IPS-18a (cell line): Measurements from ENCODE around the gene TENT4A.

Source experiments
- H3K27ac ChIP-seq: one replicate; pipeline ENCODE4 v1.5.1; 2013; ENCODE audit warnings: low read length
- H3K27me3 ChIP-seq: one replicate; pipeline ENCODE4 v1.6.1; 2013; ENCODE audit warnings: mild to moderate bottlenecking, low read length; ENCODE audit not compliant: control insufficient read depth, insufficient read depth
- H3K36me3 ChIP-seq: one replicate; pipeline ENCODE4 v1.6.1; 2013; ENCODE audit warnings: low read depth, low read length; ENCODE audit not compliant: control insufficient read depth
- H3K4me1 ChIP-seq: one replicate; pipeline ENCODE4 v1.6.1; 2013; ENCODE audit warnings: low read depth, low read length; ENCODE audit not compliant: control insufficient read depth
- H3K4me3 ChIP-seq: one replicate; pipeline ENCODE4 v1.5.1; 2013; ENCODE audit warnings: low read length
- H3K9ac ChIP-seq: one replicate; pipeline ENCODE4 v1.6.1; 2013; ENCODE audit warnings: mild to moderate bottlenecking, low read length, moderate library complexity
- H3K9me3 ChIP-seq: one replicate; pipeline ENCODE4 v1.6.1; 2013; ENCODE audit warnings: low read depth, low read length; ENCODE audit not compliant: control insufficient read depth

Gene TENT4A

DNA sequence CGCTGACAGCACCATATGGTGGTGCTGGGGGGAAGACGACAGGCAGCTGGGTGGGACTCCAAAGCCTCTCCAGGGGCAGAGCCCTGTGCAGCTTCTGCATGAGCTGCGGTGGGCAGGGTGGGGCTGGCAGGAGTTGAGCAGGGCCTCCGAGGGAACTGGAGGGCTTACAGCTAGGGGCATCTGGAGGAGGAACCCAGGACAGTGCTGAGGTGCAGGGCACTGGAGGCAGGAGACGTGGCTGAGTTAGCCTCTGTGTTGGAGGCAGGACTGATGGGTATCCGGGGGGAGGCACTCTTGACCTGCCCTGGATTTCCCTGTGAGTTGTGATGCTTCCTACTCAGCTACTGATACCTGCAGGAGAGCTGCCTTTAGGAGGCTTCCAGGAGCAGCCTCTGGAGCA, 45.0 kb downstream of the TENT4A start:
- no peaks in the 10 kb centered on the region for H3K9me3 ChIP-seq
- H3K9ac ChIP-seq: no peak overlapping the region
- peaks cover 28% of the 10 kb centered on the region for H3K36me3 ChIP-seq

DNA sequence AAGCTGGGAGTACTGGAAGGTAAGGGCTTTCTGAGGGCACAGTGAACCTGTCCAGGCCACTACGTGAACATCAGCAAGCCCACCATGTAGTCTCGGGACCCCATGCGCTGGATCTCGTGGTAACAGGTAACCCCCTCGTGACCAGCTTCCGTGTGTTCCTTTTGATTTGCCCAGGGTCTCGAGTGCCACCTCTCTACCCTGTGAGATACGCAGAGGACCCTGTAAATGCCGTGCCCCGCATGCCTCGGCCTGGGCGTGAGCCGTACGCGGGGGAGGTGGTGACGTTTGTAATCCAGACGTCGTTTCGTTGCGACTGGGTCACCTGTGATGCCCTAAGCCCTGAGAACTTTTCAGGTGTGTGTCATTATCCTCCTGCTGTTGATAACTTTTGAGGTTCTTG, 45.5 kb downstream of the TENT4A start:
- Histone ChIP-seq H3K36me3 (peaks cover 25% of the 10 kb centered on the region), H3K9ac (no peak overlapping the region), H3K9me3 (no peaks in the 10 kb centered on the region), H3K4me1 (no peaks in the 10 kb centered on the region), H3K4me3 (no peak overlapping the region), H3K27me3 (no peaks in the 10 kb centered on the region), H3K27ac (no peak overlapping the region)

More for the DNA sequence above, 45.0 kb downstream of the TENT4A start:
- Histone ChIP-seq H3K27ac (no peak overlapping the region), H3K4me3 (no peak overlapping the region), H3K27me3 (no peaks in the 10 kb centered on the region), H3K4me1 (no peaks in the 10 kb centered on the region)

- Histone ChIP-seq H3K9me3 (no peaks in the 10 kb centered on the region), H3K4me1 (no peaks in the 10 kb centered on the region), H3K27me3 (no peaks in the 10 kb centered on the region), H3K27ac (no peak overlapping the region), H3K4me3 (no peak overlapping the region), H3K9ac (no peak overlapping the region), H3K36me3 (peaks cover 23% of the 10 kb centered on the region)
These were observed 46.2 kb downstream of the TENT4A start for GRCh38 chr5:6759401-6759800.

- no peaks in the 10 kb centered on the region for H3K9me3 ChIP-seq
- H3K27ac ChIP-seq: no peak overlapping the region
- no peaks in the 10 kb centered on the region for H3K4me1 ChIP-seq
- no peak overlapping the region for H3K4me3 ChIP-seq
- H3K36me3 ChIP-seq: peaks cover 17% of the 10 kb centered on the region
- no peaks in the 10 kb centered on the region for H3K27me3 ChIP-seq
- H3K9ac ChIP-seq: no peak overlapping the region
These were observed 46.8 kb downstream of the TENT4A start for GRCh38 chr5:6759983-6760382.

- Histone ChIP-seq H3K4me1 (no peaks in the 10 kb centered on the region), H3K36me3 (peaks cover 13% of the 10 kb centered on the region), H3K9ac (no peak overlapping the region), H3K27ac (no peak overlapping the region), H3K27me3 (no peaks in the 10 kb centered on the region), H3K9me3 (no peaks in the 10 kb centered on the region), H3K4me3 (no peak overlapping the region)
These were observed 47.5 kb downstream of the TENT4A start for GRCh38 chr5:6760686-6761085.

DNA sequence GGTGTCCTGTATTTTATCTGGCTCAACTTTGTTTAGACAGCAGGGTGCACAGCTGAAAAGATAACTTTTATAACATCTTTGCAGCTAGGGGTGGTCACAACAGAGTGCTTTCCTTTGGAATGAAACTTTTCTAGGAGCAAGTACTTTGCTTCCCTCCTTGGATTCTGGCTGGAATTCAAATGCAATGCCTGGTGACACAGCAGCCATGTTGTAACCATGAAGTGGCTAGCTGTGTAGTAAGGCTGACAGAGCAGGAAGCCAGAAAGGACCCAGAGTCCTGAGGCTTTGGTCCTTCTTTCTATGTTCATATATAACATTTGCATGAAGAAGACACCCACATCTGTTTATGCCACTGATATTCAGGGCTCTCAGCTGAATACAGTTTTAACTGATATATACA, 48.1 kb downstream of the TENT4A start:
- no peaks in the 10 kb centered on the region for H3K27me3 ChIP-seq
- H3K4me3 ChIP-seq: no peak overlapping the region
- peaks cover 7% of the 10 kb centered on the region for H3K36me3 ChIP-seq
- no peaks in the 10 kb centered on the region for H3K9me3 ChIP-seq
- H3K27ac ChIP-seq: no peak overlapping the region
- H3K4me1 ChIP-seq: no peaks in the 10 kb centered on the region
- H3K9ac ChIP-seq: no peak overlapping the region

DNA sequence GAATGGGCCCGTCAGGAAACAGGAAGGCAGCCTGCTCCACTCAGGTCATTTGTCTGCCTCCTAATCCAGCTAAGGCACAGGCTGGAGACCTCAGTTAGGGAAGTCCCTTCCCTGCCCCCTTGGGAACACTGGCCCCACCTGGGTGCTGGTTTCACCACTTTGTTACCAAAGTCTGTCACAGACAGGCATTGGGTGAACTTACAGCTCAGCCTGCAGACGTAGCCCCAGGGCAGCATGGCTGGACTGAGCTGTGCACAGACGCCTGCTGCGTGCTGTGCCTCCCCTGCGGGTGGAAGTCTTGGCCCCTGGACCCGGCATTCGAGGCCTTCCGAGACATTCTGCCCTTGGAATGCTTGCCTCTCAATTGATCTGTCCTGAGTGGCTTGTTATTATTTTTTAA, 48.9 kb downstream of the TENT4A start:
- H3K9me3 ChIP-seq: no peaks in the 10 kb centered on the region
- H3K4me1 ChIP-seq: no peaks in the 10 kb centered on the region
- no peak overlapping the region for H3K4me3 ChIP-seq
- no peak overlapping the region for H3K27ac ChIP-seq
- no peaks in the 10 kb centered on the region for H3K27me3 ChIP-seq
- H3K9ac ChIP-seq: no peak overlapping the region
- H3K36me3 ChIP-seq: peaks cover under 1% of the 10 kb centered on the region

DNA sequence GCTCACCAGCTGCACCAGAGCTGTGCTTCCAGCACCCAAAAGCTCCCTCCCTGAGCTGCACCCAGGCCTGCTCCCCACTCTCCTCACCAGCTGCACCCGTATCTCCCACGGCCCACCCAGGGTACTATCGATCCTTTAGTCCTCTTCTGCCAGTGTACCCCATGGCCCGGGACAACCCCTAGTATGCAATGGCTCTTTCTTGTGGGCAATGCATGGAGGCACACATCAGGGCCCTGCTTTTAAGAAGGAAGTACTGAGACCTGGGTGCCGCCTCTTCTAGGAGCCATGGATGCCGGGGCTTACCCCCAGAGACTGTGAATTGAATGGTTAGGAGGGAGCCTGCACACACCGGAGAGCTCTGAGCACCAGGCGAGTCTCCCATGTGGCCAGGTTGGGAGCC, 49.5 kb downstream of the TENT4A start:
- Histone ChIP-seq H3K9ac (no peak overlapping the region), H3K4me1 (no peaks in the 10 kb centered on the region), H3K27ac (no peak overlapping the region), H3K4me3 (no peak overlapping the region), H3K27me3 (no peaks in the 10 kb centered on the region), H3K36me3 (no peaks in the 10 kb centered on the region), H3K9me3 (no peaks in the 10 kb centered on the region)

- Histone ChIP-seq H3K36me3 (no peaks in the 10 kb centered on the region), H3K4me3 (no peak overlapping the region), H3K4me1 (no peaks in the 10 kb centered on the region), H3K27me3 (no peaks in the 10 kb centered on the region), H3K9me3 (no peaks in the 10 kb centered on the region), H3K27ac (no peak overlapping the region), H3K9ac (no peak overlapping the region)
These were observed 50.0 kb downstream of the TENT4A start for GRCh38 chr5:6763191-6763590.

- H3K9ac ChIP-seq: no peak overlapping the region
- H3K36me3 ChIP-seq: no peaks in the 10 kb centered on the region
- no peaks in the 10 kb centered on the region for H3K9me3 ChIP-seq
- no peaks in the 10 kb centered on the region for H3K4me1 ChIP-seq
- H3K27ac ChIP-seq: no peak overlapping the region
- no peaks in the 10 kb centered on the region for H3K27me3 ChIP-seq
- no peak overlapping the region for H3K4me3 ChIP-seq
These were observed 52.6 kb downstream of the TENT4A start for GRCh38 chr5:6765612-6766525.

GRCh38 chr5:6766604-6767093, 53.4 kb downstream of the TENT4A start:
- Histone ChIP-seq H3K27me3 (no peaks in the 10 kb centered on the region), H3K4me1 (no peaks in the 10 kb centered on the region), H3K4me3 (no peak overlapping the region), H3K9me3 (no peaks in the 10 kb centered on the region), H3K36me3 (no peaks in the 10 kb centered on the region), H3K27ac (no peak overlapping the region), H3K9ac (no peak overlapping the region)

- Histone ChIP-seq H3K4me3 (no peak overlapping the region), H3K9ac (no peak overlapping the region), H3K27me3 (no peaks in the 10 kb centered on the region), H3K4me1 (no peaks in the 10 kb centered on the region), H3K9me3 (no peaks in the 10 kb centered on the region), H3K36me3 (no peaks in the 10 kb centered on the region), H3K27ac (no peak overlapping the region)
These were observed 54.3 kb downstream of the TENT4A start for GRCh38 chr5:6767481-6768063.
